ENCODE results near the gene TRIM65.
"Not testable (repeated sequence)": the region's sequence is repeated elsewhere in the genome, so short reads cannot be mapped to it uniquely, and the experiment has no call there.

DNA sequence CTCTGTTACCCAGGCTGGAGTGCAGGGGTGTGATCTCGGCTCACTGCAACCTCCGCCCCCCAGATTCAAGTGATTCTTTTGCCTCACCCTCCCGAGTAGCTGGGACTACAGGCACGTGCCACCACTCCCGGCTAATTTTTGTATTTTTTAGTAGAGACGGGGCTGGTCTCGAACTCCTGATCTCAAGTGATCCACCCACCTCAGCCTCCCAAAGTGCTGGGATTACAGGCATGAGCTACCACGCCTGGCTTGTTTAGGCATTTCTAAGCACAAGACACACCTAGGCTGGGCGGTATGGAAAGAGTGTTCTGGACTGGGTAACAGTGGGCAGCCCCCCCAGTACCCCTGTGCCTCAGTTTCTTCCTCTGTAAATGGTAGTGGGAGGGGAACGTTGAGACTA, 26.5 kb downstream of the TRIM65 start:
- TF ChIP-seq EZH2 (IDR thresholded peaks at IDR 0.05; ENCODE audit: borderline replicate concordance, insufficient read depth, low read length, poor library complexity, severe bottlenecking); REST (IDR thresholded peaks at IDR 0.05; ENCODE audit: borderline replicate concordance); EP300 (conservative IDR thresholded peaks at IDR 0.05; ENCODE audit: poor library complexity, severe bottlenecking); POLR2AphosphoS5 (IDR thresholded peaks at IDR 0.05); MXI1 (conservative IDR thresholded peaks at IDR 0.05; ENCODE audit: poor library complexity, severe bottlenecking); RAD21 (conservative IDR thresholded peaks at IDR 0.05); TAF1 (IDR thresholded peaks at IDR 0.05; ENCODE audit: low read depth); SMC3 (conservative IDR thresholded peaks at IDR 0.05; ENCODE audit: poor library complexity): not testable (repeated sequence)
- TF ChIP-seq, protein P1, sequence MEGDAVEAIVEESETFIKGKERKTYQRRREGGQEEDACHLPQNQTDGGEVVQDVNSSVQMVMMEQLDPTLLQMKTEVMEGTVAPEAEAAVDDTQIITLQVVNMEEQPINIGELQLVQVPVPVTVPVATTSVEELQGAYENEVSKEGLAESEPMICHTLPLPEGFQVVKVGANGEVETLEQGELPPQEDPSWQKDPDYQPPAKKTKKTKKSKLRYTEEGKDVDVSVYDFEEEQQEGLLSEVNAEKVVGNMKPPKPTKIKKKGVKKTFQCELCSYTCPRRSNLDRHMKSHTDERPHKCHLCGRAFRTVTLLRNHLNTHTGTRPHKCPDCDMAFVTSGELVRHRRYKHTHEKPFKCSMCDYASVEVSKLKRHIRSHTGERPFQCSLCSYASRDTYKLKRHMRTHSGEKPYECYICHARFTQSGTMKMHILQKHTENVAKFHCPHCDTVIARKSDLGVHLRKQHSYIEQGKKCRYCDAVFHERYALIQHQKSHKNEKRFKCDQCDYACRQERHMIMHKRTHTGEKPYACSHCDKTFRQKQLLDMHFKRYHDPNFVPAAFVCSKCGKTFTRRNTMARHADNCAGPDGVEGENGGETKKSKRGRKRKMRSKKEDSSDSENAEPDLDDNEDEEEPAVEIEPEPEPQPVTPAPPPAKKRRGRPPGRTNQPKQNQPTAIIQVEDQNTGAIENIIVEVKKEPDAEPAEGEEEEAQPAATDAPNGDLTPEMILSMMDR (IDR thresholded peaks at IDR 0.05; ENCODE audit: poor library complexity, severe bottlenecking), result not testable (repeated sequence)

Measured in neural cell (in vitro differentiated cells).